IPS-NIHi7 (cell line): ENCODE measurements around the gene MAP3K7CL.
A peak's percentile ranks its signal among the peaks of the same experiment; 100 is the strongest.

Experiments used
- DNase-seq: peaks from one replicate; pipeline ENCODE4 v3.0.0; 2012; ENCODE audit warnings: mixed read lengths; ENCODE audit errors: extremely low spot score

The MAP3K7CL gene, protein sequence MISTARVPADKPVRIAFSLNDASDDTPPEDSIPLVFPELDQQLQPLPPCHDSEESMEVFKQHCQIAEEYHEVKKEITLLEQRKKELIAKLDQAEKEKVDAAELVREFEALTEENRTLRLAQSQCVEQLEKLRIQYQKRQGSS

DNA sequence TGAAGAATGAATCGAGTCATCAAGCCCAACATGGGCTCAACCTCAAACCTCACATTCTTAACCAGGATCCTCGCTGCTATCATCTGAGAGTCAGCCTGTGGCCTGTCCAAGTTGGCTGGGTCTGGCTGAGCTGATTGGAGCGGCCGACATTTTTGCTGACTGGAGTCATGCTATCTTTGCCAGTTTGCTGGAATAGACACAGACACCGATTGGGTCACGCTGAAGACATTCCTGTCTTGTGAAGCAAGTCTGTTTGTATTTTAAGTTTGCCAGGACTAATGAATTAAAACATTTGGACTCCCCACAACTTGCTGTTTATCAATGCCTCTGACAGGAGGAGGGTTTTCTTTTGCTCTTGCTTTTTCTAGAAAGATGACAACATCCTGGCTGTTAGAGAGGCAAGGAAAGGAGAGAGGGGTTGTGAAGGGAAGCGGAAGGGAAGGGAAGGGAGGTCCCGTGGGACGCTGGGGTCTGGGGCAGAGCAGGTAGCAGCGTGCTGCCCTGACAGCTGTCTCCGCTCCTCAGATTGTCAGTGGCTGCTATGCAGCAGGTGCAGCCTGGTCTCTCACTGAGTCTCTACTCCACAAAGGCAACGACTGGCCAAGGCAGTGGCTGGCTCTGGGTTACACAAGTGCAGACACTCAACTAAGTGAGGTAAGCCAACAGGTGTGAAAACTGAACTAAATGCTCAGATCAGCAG, at the start of gene MAP3K7CL:
MAP3K7CL (plus strand) TSS at position 375 of the 700 bp plus-strand sequence. CDS start 2,701 bp downstream, outside the sequence.
- DNase-seq, result no peak

DNA sequence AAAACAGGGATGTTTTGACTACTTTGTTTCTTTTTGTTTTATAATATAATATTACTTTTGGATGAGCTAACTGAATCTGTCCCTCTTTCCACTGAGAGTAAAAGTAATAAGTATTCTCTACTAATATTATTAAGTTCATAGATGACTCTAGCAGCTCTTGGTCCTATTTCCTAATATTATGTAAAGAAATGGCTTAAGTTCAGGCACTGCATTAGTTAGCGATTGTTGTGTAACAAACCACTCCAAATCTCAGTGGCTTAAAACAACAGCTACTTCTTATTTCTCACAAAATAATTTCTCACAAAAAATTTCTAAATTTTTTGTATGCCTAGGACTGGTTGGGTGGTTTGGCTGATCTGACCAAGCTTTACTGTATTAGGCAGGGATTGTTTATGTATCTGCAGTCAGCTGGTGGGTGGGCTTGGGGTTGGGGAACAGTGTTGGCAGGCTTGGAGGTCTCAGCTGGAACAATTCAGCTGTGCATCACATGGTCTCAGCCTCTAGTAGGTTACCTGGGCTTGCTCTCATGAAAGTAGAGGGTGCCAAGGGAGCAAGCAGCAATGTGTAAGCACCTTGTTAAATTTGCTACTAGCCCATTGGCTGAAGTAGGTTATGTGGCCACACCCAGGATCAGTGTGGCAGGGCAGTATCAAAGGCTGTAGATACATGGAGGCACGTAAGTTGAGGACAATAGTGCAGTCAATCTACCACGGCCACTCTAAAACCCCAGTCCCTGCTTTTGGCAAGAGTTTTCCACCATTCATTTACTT, 48.2 kb upstream of the MAP3K7CL start:
- DNase-seq, result no peak

DNA sequence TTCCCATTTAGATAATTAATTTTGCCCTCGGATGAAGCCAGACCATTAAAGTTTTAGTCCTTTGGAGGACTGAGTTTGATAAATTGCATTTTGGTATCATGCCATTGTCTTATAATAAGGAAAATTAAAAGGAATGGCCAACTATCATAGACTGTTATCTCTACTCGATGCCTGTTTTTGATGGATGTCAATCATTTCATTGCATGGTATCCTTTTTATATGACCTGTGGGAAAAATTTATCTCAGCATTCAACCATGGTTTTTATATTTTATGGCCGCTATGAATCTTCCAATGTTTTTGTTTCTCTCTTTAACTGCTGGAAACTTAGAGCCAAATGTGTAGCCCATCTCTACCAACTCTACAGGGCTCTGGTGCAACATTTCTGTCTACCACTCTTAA, 47.1 kb upstream of the MAP3K7CL start:
- DNase-seq, result no peak

DNA sequence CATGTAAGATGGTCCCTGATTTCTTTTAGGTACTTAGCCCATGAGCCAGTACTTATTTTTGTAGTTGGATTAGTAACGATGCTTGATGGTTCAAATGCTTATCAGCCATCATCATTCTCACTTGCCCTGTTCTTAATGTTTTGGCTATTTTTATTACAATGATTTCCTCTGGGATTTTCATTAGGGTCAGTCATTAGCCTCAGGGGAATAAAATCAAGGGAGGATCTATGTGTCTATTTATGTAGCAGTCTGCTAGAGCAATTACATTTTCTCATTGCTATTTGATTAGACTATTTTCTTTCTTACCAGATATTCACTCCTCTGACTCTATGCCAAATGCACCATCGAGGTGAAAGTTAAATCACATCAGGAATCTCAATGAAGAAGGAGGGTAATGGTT, 46.1 kb upstream of the MAP3K7CL start:
- DNase-seq, result no peak

DNA sequence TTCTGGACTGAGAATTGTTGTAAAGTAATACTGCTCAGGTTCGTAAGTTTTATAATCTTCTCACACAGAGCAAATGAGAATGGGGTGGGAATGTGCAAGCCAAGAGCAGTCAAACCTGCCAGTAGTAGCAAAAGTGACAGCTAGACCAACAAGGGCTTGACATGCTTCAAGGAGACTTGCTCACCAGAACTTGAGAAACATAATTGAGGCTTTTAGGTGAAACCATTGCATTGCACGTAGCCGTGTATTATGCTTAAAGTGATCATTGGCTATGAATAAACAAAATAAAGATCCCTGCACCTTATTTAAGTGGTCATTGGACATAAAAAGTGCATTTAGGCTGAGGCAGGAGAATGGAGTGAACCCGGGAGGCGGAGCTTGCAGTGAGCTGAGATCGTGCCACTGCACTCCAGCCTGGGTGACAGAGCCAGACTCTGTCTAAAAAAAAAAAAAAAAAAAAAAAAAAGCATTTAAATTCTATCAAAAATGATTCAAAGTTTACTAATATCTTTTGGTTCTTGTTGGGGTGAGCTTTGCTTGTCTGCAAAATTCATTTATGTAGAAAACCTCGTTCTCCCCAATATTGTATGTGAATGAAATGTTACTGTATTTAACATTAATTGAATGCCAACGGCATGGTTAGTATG, 45.2 kb upstream of the MAP3K7CL start:
- no peak for DNase-seq

DNA sequence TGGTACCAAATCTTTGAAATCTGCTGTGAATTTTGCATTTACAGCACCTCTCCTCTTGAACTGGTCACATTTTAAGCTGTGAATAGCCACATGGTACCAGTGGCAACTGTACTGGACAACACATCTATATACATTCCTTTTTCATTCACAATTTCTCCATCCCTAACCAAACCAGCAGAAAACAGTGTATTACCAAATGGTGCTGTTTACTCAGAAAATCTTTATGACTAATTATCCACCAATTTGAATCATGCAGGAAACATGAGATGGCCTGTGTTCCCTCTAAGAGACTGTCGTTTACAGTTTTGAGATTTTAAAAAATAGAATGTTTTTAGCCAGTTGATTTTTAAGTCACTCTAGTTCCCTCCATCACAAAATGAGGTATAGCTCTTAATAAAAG, 39.4 kb upstream of the MAP3K7CL start:
- DNase-seq, result no peak

DNA sequence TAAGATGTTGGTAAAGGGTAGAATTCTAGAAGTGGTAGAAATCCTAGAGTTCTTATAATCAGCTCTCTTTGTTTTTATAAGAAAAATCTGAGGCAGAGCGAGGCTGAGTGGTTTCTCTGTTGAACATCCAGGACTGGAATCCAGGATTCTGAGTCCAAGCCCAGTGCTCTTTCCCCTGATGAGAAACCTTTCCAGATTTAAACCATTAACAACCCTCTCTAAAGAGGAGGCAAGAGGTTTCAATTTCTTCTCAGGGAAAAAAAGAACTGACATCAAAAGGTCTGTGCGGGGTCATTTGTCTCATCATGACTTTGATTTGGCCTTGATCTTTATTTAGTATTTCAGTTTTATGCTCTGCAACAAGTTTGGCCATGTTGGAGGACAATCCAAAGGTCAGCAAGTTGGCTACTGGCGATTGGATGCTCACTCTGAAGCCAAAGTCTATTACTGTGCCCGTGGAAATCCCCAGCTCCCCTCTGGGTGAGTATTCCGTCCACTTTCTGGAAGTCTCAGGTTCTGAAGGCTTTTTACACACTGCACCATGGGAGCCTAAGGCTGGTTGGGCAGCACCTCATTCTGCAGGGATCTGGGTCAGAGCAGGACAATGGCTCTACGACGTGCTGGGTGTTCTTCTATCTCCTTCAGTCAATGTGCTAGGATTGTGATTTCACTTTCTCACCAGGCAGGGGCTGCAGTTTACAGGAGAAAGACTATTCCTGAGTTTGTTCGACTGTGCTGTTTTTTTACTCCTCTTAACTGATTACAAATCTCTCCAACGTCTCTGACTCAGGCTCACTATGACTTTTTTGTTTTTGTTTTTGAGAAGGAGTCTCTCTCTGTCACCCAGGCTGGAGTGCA, 38.1 kb upstream of the MAP3K7CL start:
- no peak for DNase-seq

DNA sequence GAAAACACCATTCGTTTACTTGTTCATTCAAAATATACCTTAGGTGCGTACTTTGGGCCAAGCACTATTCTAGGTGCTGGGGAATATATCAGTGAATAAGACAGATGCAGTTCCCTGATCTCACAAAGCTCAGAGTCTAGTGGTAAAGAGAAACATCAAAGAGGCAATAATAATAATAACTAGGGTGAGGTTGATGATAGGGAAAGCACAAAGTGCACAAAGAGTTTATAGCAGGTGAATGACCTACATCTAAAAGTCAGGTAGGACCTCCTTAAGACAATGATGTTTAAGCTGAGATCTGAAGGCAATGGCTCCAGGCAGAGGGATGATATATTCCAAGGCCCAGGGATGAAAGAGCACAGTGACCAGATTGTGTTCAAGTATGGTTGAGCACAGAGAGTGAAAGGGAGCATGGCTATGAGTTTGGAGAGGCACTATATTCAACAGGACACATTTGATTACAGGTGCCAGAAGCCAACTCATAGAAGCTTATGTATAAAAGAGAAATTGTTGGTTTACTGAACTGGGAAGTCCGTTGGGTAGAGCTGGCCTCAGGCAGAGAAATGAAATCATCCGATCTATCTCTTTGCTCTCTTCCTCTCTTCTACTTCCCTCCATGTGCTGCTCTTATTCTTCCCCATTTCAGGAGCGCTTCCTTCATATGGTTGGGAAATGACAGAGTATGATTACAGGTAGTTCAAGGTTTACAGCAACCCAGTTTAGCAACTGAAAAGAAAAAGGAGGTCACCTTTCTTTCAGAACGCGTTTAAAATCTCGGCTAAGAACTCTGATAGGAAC, 34.0 kb upstream of the MAP3K7CL start:
- no peak for DNase-seq

DNA sequence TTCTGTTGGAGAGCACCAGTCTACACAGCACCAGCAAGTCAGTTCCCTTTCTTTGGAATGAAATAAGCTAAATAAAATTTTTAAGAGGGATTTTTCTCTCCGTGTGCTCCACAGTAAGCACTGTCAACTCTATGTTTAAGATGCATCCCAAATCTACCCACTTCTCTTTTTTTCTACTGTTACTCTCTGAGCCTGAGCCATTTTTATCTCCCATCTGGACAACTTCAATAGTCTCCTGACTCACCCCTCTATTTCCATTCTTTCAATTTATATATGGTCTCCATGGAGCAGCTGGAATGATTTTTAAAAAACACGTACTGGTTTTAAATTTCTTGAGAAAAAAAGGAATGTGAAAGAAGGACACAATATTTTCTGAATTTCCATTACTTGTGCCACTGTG, 32.3 kb upstream of the MAP3K7CL start:
- DNase-seq, result no peak

DNA sequence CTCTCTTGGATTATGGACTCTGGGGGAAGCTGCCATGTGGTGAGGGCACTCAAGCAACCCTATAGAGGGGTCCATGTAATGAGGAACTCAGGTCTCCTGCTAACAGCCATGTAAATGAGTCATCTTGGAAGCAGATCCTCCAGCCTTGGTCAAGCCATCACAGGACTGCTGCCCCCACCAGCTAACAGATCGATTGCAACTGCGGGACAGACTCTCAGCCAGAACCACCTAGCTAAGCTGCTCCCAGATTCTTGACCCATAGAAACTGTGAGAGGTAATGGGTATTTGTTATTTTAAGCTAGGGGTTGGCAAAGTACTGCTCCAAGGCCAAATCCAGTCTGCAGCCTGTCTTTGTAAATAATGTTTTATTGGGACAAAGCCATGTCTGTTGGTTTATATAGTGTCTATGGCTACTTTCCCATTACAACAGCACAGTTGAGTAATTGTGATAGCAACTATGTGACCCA, 27.6 kb upstream of the MAP3K7CL start:
- no peak for DNase-seq

DNA sequence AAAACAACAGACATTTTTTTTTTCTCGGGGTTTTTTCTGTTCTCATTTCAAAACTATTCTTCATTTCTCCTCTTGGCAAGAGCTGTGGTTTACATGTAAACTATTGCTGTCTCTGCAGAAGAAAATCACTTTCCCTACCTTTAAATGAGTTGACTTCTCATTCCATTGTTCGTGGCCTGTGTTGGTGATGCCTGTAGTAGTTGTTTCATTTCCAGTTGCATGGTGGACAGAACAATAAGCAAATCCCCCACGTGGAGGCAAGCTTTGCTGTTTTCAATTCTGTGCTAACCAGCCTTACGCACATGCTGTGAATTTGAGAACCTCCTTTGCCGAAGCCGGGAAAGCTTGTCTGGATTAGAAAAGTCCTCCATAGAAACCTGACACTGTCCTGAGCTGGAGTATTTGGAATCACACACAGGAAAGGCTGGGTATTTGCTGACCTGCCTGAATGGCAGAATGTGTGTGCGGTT, 26.2 kb upstream of the MAP3K7CL start:
- DNase-seq, result no peak

DNA sequence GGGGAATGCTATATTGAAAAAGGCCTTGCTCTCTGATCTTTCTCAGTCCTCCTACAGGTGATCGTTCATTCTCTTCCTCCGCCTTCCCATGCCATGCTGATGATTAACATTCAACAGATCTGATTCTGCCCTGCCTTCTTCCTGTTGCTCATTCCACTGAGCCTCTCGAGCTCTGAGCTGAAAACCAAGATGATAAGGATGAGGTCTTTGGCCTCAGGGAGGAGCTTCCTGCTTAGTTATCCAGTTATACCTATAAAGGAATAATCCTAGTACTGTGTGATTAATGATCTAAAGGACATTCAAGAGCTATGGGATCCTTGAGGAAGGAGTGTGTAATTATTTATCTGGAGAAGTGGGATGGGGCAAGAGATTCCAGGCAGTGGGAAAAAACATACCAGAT, 25.2 kb upstream of the MAP3K7CL start:
- DNase-seq, result no peak

DNA sequence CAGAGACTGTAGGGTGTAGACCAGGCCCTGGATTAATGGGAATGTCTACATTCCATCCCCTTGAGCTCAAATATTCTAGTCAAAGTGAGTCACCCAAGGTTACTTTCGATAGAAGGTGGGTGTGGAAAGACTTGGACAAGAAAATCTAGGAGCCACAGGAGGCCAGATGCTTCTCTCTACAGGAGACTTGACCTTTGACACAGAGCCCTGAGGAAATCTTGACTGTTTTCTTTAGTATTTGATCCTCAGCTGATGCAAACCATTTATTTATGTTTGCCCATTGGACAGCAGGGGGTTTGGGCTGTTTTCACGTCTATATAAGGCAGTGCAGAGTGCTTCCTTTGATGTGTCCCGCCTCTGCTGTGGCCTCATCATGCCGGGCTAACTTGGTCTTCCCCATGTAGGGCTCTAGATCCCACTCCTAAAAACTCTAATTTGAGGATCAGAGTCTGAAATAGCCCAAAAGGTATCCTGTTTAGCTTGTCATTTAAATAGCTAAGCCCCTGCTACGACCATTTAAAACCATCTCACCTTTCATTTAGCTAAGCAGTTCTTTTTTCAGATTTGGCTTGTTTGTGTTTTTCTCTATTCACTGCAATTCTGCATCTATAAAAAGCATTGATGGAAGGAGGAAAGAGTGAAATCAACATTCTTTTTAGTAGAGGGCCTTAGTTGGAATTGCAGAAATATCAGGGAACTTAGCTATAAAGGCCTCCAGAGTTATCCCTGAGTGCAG, 15.5 kb upstream of the MAP3K7CL start:
- DNase-seq, result peak; percentile 54

DNA sequence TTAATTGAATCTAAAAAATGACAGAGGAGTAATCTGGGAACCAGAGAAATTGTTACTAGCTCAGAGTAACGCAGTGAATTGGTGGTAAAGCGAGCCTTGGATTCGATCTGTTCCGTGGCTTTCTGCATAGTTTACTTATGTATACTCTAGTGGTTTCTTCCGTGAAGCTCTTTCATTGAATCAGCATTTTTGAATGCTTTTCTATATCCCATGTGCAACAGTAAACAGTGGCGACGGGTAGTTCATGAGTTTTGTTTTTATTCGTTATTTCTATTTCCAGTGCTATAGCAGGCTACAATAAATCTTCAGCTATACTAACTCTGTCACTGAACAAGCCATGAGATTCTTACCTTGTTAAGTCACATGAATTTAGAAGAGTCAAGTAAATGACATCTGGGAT, 14.5 kb upstream of the MAP3K7CL start:
- DNase-seq, result no peak

DNA sequence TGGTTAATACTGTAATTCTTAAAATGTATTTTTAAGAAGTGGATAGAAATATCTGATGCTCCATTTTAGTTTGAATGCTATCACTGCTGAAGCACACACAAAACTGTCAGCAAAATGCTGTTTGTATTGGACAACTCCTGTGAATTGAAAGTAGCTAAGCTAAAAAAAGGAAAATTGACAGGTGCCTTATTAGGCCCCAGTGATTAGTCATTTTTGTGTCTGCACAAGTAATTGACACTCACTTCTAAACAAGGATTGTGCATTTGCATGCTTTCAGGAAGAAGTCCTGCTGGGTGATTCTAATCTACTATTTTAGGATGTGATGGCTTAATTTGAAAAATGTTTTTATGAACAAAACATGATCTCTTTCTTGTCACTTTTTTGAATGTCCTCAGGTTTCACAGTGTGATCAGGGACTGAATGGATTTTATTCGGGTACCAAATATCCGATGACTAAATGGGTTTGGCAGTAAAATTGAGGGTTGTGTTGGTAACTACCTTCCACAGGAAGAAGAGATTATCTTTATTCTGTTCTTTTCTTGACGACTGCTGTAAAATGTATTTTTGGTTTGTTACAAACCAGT, 13.0 kb upstream of the MAP3K7CL start:
- DNase-seq, result no peak

DNA sequence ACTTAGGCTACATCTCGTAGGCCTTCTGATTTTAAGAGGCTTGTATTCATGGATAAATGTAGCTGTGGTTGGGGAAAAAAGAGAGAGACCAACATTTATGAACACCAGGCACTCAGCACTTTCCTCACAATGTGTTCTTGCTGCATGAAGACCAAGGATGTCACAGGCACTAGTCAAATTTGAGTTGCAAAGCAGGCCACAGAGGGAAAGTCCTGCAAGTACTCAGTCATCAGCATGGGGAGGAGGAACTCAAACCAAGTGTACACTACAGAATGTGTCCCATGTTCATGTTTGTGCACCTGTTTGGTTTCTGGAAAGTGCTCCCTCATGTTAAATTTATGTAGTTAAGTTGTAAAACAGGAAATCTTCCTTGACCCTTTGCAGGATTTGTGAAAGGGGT, 8.7 kb upstream of the MAP3K7CL start:
- DNase-seq, result no peak

DNA sequence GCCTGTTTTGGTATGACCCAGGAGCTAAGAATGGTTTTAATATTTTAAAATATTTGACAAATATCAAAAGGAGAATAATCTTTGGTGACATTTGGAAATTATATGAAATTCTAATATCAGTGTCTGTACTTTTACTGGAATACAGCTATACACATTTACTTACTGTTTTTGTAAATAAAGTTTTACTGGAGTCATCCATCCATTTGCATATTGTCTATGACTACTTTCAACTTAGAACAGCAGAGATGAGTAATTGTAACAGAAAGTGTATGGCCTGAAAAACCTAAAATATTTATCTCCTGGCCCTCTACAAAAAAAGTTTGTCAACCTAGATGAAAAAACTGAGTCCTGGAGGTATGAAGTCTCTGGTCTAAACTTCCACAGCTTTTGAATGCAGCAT, 5.8 kb upstream of the MAP3K7CL start:
- no peak for DNase-seq

DNA sequence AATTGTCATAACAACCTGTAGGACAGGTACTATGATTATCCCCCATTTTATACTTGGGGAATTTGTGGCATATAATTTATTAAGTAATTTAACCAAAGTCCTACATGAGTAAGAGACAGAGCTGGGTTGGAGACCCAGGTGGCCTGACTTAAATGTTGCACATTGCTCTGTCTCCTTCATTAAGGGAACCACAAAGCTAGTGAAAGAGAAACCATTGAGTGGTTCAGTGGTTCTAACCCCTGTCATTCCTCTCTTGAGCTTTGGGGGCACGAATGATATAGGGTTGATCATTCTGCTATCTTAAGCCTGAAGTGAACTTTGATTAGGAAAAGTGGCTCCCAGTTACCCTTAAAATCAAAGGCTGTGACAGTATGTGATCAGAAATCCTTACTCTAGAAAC, 5.3 kb upstream of the MAP3K7CL start:
- no peak for DNase-seq

DNA sequence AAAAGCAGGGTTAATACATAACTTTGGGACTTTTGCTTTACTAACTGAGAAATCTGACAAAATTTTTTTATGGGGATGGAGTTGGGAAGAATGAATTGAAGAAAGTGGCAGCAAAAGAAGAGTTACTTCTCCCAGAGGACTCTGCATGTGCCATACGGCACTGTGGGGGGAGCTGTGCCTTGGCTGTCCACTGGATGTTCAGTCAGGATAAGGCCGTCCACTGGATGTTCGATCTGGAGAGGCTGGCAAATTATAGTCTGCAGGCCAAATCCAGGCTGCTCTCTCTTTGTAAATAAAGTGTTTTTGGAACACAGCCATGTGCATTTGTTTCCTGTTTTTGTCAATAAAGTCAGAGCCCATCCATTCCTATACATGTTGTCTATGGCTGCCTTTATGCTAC, 4.5 kb upstream of the MAP3K7CL start:
- no peak for DNase-seq
